Adrenal gland (tissue), 5 donors: ENCODE measurements around the gene DPP10.

ENCODE experiments used
- CTCF ChIP-seq, 6 experiments: fragments of 450-650 bp in 4 of 6; fragments of 200-600 bp in 2 of 6; sonication (generic) in 1 of 6; IDR thresholded peaks; 1 replicate in 5 of 6; 2 replicates in 1 of 6; pipeline versions ENCODE4 v1.5.1 to v1.8.0; 2016 to 2021; ENCODE audit warnings: antibody characterized with exemption in 6 of 6, mild to moderate bottlenecking in 2 of 6, moderate library complexity in 1 of 6
- POLR2A ChIP-seq, 2 donors: fragments of 450-650 bp; IDR thresholded peaks; one replicate each; pipeline ENCODE4 v1.6.1; 2017; ENCODE audit warnings: antibody characterized with exemption in 2 of 2, mild to moderate bottlenecking in 2 of 2, moderate library complexity in 1 of 2
- donor health status: DM: no; HTN: no; CAD: no.

- TF ChIP-seq POLR2A (IDR thresholded peaks at IDR 0.05) (no peak), CTCF (IDR thresholded peaks at IDR 0.05) (no peak)
Measured at GRCh38 chr2:115414466-115414865, 972.0 kb downstream of the DPP10 start.
